GM12878 (cell line): Measurements from ENCODE around the gene IL15. TPM values are rescaled to one million over a fixed set of nuclear protein-coding genes. Genes with fewer than 3 reads are reported as not detected.

Source experiments
- ATAC-seq: fragments of 200-7000 bp; cut with Tn5 transposase; 3 replicates; pipeline ENCODE4 v1.9.1; 2020; ENCODE audit warnings: mild to moderate bottlenecking, moderate library complexity
- BruUV-seq: library from RNA; stranded (reverse); fragments of 400-500 nt; replicated peaks from 2 replicates; lab custom pipeline; 2021; lab: Mats Ljungman, UMichigan
- CTCF ChIA-PET: fragments of 300-600 bp; sonication (Branson Sonifier 250); formaldehyde crosslinking; extraction: SDS; loops from one replicate; lab custom pipeline; 2021; ENCODE audit warnings: inconsistent platforms; lab: Yijun Ruan, JAX
- POLR2A ChIA-PET: fragments of 350-600 bp; formaldehyde crosslinking; extraction: SDS; loops from one replicate; lab custom pipeline; 2021; ENCODE audit warnings: inconsistent platforms; lab: Charles Lee
- RAD21 ChIA-PET: fragments of 300-600 bp; sonication (Branson Sonifier 250); formaldehyde crosslinking; loops from one replicate; lab custom pipeline; 2023; ENCODE audit warnings: antibody characterized with exemption; ENCODE audit not compliant: unreplicated experiment; lab: Charles Lee
- SMC1A ChIA-PET: fragments of 300-600 bp; sonication (Branson Sonifier 250); formaldehyde crosslinking; loops from one replicate; lab custom pipeline; 2023; ENCODE audit not compliant: unreplicated experiment, uncharacterized antibody; lab: Charles Lee
- DNase-seq: peaks from one replicate; pipeline ENCODE4 v3.0.0-alpha.2; 2011; ENCODE audit warnings: low read depth, low spot score
- FAIRE-seq: peaks from 3 replicates; lab custom pipeline; 2011; peaks lifted over from hg19 to GRCh38; lab: Jason Lieb, UNC
- H2AFZ ChIP-seq: 2 replicates; pipeline ENCODE4 v1.6.0; 2011; ENCODE audit warnings: low read depth, low read length, control low read depth; ENCODE audit not compliant: control insufficient read depth
- H3K27ac ChIP-seq: 2 replicates; pipeline ENCODE4 v1.5.1; 2011; ENCODE audit warnings: control low read depth; ENCODE audit not compliant: control insufficient read depth, insufficient read depth
- H3K27me3 ChIP-seq, 2 experiments: replicated peaks in 1 of 2; 2 replicates each; pipeline versions ENCODE4 v1.6.0 to v1.6.1; 2011; ENCODE audit warnings: low read length in 1 of 2; ENCODE audit not compliant: control insufficient read depth in 2 of 2, insufficient read depth in 2 of 2
- H3K36me3 ChIP-seq, 2 experiments: 2 replicates each; pipeline ENCODE4 v1.5.1; 2011; ENCODE audit warnings: low read length in 1 of 2; ENCODE audit not compliant: control insufficient read depth in 2 of 2, insufficient read depth in 2 of 2
- H3K4me1 ChIP-seq: 2 replicates; pipeline ENCODE4 v1.6.1; 2011; ENCODE audit warnings: mild to moderate bottlenecking, low read length, moderate library complexity, mixed read lengths; ENCODE audit not compliant: control insufficient read depth, insufficient read depth
- H3K4me2 ChIP-seq: 2 replicates; pipeline ENCODE4 v1.6.0; 2011; ENCODE audit warnings: control low read depth; ENCODE audit not compliant: control insufficient read depth, insufficient read depth
- H3K4me3 ChIP-seq: fragments of 200-600 bp; sonication (generic); 2 replicates; pipeline ENCODE4 v1.5.1; 2016
- H3K79me2 ChIP-seq: 2 replicates; pipeline ENCODE4 v1.6.0; 2011; ENCODE audit warnings: low read length; ENCODE audit not compliant: control insufficient read depth, insufficient read depth
- H3K9ac ChIP-seq: 2 replicates; pipeline ENCODE4 v1.8.0; 2011; ENCODE audit warnings: low read length, control low read depth, mixed read lengths; ENCODE audit not compliant: control insufficient read depth, insufficient read depth
- H3K9me3 ChIP-seq: replicated peaks from 3 replicates; pipeline ENCODE4 v1.5.1; 2011; ENCODE audit warnings: mild to moderate bottlenecking, low read length; ENCODE audit not compliant: control insufficient read depth, insufficient read depth
- H4K20me1 ChIP-seq: 2 replicates; pipeline ENCODE4 v1.6.0; 2011; ENCODE audit not compliant: control insufficient read depth, insufficient read depth
- BRCA1 ChIP-seq: IDR thresholded peaks from 2 replicates; pipeline ENCODE4 v1.6.1; 2011; ENCODE audit warnings: low read depth, low read length, improper control_type of control experiment
- CBX3 ChIP-seq: fragments of 200-600 bp; sonication (generic); IDR thresholded peaks from 2 replicates; pipeline ENCODE4 v1.6.1; 2016; ENCODE audit warnings: low read depth, borderline replicate concordance
- EED ChIP-seq: sonication (generic); IDR thresholded peaks from 2 replicates; pipeline ENCODE4 v1.6.1; 2016; ENCODE audit warnings: antibody characterized with exemption, low read depth
- ELK1 ChIP-seq: IDR thresholded peaks from 2 replicates; pipeline ENCODE4 v1.6.1; 2012; ENCODE audit warnings: low read depth, low read length, improper control_type of control experiment
- EP300 ChIP-seq, 2 experiments: fragments of 150-350 bp in 1 of 2; IDR thresholded peaks; 2 replicates each; pipeline ENCODE4 v1.6.1; 2011 to 2012; ENCODE audit warnings: low read depth in 2 of 2, low read length in 2 of 2, borderline replicate concordance in 1 of 2, improper control_type of control experiment in 1 of 2, inconsistent platforms in 1 of 2; ENCODE audit not compliant: control insufficient read depth in 1 of 2
- ETV6 ChIP-seq, 2 experiments: fragments of 450-650 bp in 1 of 2; IDR thresholded peaks in 1 of 2; conservative IDR thresholded peaks in 1 of 2; 2 replicates each; pipeline ENCODE4 v1.6.1; 2014; ENCODE audit warnings: antibody characterized with exemption in 1 of 2, borderline replicate concordance in 1 of 2, low read depth in 1 of 2, mild to moderate bottlenecking in 1 of 2, moderate library complexity in 1 of 2
- FOXK2 ChIP-seq: fragments of 450-650 bp; IDR thresholded peaks from 2 replicates; pipeline ENCODE4 v1.6.1; 2017; ENCODE audit warnings: mild to moderate bottlenecking, moderate library complexity
- HDAC2 ChIP-seq: fragments of 200-600 bp; sonication (generic); IDR thresholded peaks from 2 replicates; pipeline ENCODE4 v1.6.1; 2017
- HDGF ChIP-seq: fragments of 450-650 bp; IDR thresholded peaks from 2 replicates; pipeline ENCODE4 v1.6.1; 2016; ENCODE audit warnings: antibody characterized with exemption
- MTA2 ChIP-seq: fragments of 450-650 bp; IDR thresholded peaks from 2 replicates; pipeline ENCODE4 v1.6.1; 2016; ENCODE audit warnings: low read depth, mild to moderate bottlenecking, moderate library complexity
- NFYA ChIP-seq: IDR thresholded peaks from 2 replicates; pipeline ENCODE4 v1.6.1; 2011; ENCODE audit warnings: low read depth, mild to moderate bottlenecking, low read length, improper control_type of control experiment, borderline replicate concordance
- NR2C1 ChIP-seq: fragments of 450-650 bp; IDR thresholded peaks from 2 replicates; pipeline ENCODE4 v1.6.1; 2017; ENCODE audit warnings: antibody characterized with exemption, mild to moderate bottlenecking, moderate library complexity
- NR2F1 ChIP-seq: fragments of 450-650 bp; conservative IDR thresholded peaks from 2 replicates; pipeline ENCODE4 v1.6.1; 2017; ENCODE audit warnings: mild to moderate bottlenecking
- RBBP5 ChIP-seq: fragments of 200-600 bp; sonication (generic); conservative IDR thresholded peaks from 2 replicates; pipeline ENCODE4 v1.6.1; 2016
- RELB ChIP-seq: fragments of 450-650 bp; IDR thresholded peaks from 2 replicates; pipeline ENCODE4 v1.6.1; 2017; ENCODE audit warnings: low read depth, mild to moderate bottlenecking, moderate library complexity
- SMC3 ChIP-seq: IDR thresholded peaks from 2 replicates; pipeline ENCODE4 v1.6.1; 2011; ENCODE audit warnings: low read length, improper control_type of control experiment, borderline replicate concordance
- SRF ChIP-seq, 2 experiments: IDR thresholded peaks; 2 replicates each; pipeline ENCODE4 v1.6.1; 2011; ENCODE audit warnings: low read depth in 2 of 2, low read length in 2 of 2, mild to moderate bottlenecking in 1 of 2, moderate library complexity in 1 of 2
- TCF12 ChIP-seq: IDR thresholded peaks from 2 replicates; pipeline ENCODE4 v1.6.1; 2011; ENCODE audit warnings: low read depth, mild to moderate bottlenecking, low read length
- ZNF622 ChIP-seq: fragments of 450-650 bp; IDR thresholded peaks from 2 replicates; pipeline ENCODE4 v1.6.1; 2017; ENCODE audit warnings: mild to moderate bottlenecking, inconsistent platforms
- WGBS: methylation state at CpG from one replicate; pipeline ENCODE4 v1.1.6; 2016; ENCODE audit warnings: low lambda C conversion rate; ENCODE audit not compliant: insufficient replicate concordance, insufficient coverage; ENCODE audit errors: missing lambda C conversion rate; 5-methylcytosine and 5-hydroxymethylcytosine counted together
- in situ Hi-C: fragments of 300-500 bp; cut with MboI; formaldehyde crosslinking; loops from 9 replicates; pipeline ENCODE4 v1.14.3; 2018; ENCODE audit warnings: mixed read lengths
- intact Hi-C: fragments of 100-400 bp; cut with micrococcal nuclease; formaldehyde crosslinking; loops from one replicate; pipeline ENCODE4 v1.14.2; 2022; ENCODE audit not compliant: unreplicated experiment
- polyA plus RNA-seq, 11 experiments: library from polyadenylated mRNA; depleted of rRNA in 4 of 11; unstranded in 6 of 11; stranded (reverse) in 5 of 11; fragments of >200 nt; fragmentation: Nextera tagmentation in 4 of 11; fragmentation: Illumina TruSeq in 1 of 11; extraction: Ambion mirVana in 4 of 11; extraction: Trizol in 1 of 11; gene quantifications; 1 replicate in 1 of 11; 2 replicates in 10 of 11; pipeline versions ENCODE4 v1.2.1 to v1.2.3, GENCODE V29; 2011 to 2016; ENCODE audit warnings: inconsistent platforms in 2 of 11, missing spikeins in 2 of 11, low read depth in 1 of 11
- total RNA-seq, 4 experiments: library from RNA; depleted of rRNA in 3 of 4; stranded (reverse); fragments of >200 nt in 3 of 4; fragmentation: Illumina TruSeq in 1 of 4; extraction: Trizol in 1 of 4; gene quantifications; 2 replicates each; pipeline versions ENCODE4 v1.2.1 to v1.2.3, GENCODE V29; 2013 to 2021

Gene IL15
- total and polyA plus RNA-seq, 10 of the 15 experiments (the other 5 are each of a cell fraction or from before 2014, with no cell fraction given), result 6.0 to 11.4 (median 8.2) TPM

GRCh38 chr4:141605425-141605856 lies 30.9 kb upstream of the IL15 start (continued):
- TF ChIP-seq EP300 (IDR thresholded peaks at IDR 0.05; ENCODE audit: borderline replicate concordance in 1 of 2, control insufficient read depth in 1 of 2, low read depth in 2 of 2, low read length in 2 of 2), result no peak
- TF ChIP-seq, all 136 proteins: peak for 0

GRCh38 chr4:141609243-141609642 lies 27.1 kb upstream of the IL15 start:
- 61% methylated on average over 4 of the region's 4 CpGs for WGBS
- CTCF ChIA-PET, result no interaction called here

GRCh38 chr4:141610365-141610764 lies 26.0 kb upstream of the IL15 start:
- no peak overlapping the region for H3K9ac ChIP-seq
- H3K4me1 ChIP-seq, result no peaks in the 10 kb centered on the region
- BruUV-seq, result no TSS peak
- FAIRE-seq (no peak), ATAC-seq (no peak), DNase-seq (no peak)
- H3K9me3 ChIP-seq, result no peaks in the 10 kb centered on the region; the same call in 1 of the 3 replicates
- no peaks in the 10 kb centered on the region for H3K79me2 ChIP-seq
- H3K27me3 ChIP-seq, result no peaks in the 10 kb centered on the region
- H3K27ac ChIP-seq, result no peak overlapping the region
- H3K36me3 ChIP-seq, result no peaks in the 10 kb centered on the region
- RAD21 ChIA-PET, result no interaction called here
- no peak overlapping the region for H3K4me2 ChIP-seq
- H4K20me1 ChIP-seq, result no peaks in the 10 kb centered on the region
- in situ Hi-C loops, result no loop called here
- CTCF ChIA-PET, result no interaction called here
- intact Hi-C loops, result no loop called here
- POLR2A ChIA-PET, result no interaction called here
- no peak overlapping the region for H3K4me3 ChIP-seq
- no peak overlapping the region for H2AFZ ChIP-seq
- SMC1A ChIA-PET, result interaction anchor here (1.0 kb wide), 1 partner anchor 14 kb away, joined by 3 read pairs; no protein-coding TSS in a partner anchor
- TF ChIP-seq RELB (no peak), NR2C1 (no peak), MTA2 (no peak), HDAC2 (no peak), NR2F1 (no peak), ELK1 (no peak), FOXK2 (no peak), ZNF622 (no peak), TCF12 (no peak), SMC3 (no peak), EP300 (IDR thresholded peaks at IDR 0.05; ENCODE audit: borderline replicate concordance in 1 of 2, control insufficient read depth in 1 of 2, low read depth in 2 of 2, low read length in 2 of 2) (no peak), BRCA1 (no peak)

More at GRCh38 chr4:141609243-141609642, 27.1 kb upstream of the IL15 start:
- Histone ChIP-seq H3K4me1 (no peaks in the 10 kb centered on the region), H3K36me3 (no peaks in the 10 kb centered on the region), H3K79me2 (no peaks in the 10 kb centered on the region), H3K9me3 (no peaks in the 10 kb centered on the region; the same call in 1 of the 3 replicates), H2AFZ (no peak overlapping the region), H4K20me1 (no peaks in the 10 kb centered on the region), H3K27ac (no peak overlapping the region)
- POLR2A ChIA-PET, result no interaction called here
- no peak for FAIRE-seq
- RAD21 ChIA-PET, result no interaction called here
- TF ChIP-seq EED (no peak), HDGF (no peak), SRF (IDR thresholded peaks at IDR 0.05; ENCODE audit: low read depth in 2 of 2, low read length in 2 of 2) (no peak), NFYA (no peak), RBBP5 (no peak), ETV6 (conservative IDR thresholded peaks at IDR 0.05 in 1 of 2, IDR thresholded peaks at IDR 0.05 in 1 of 2; ENCODE audit: borderline replicate concordance in 1 of 2, low read depth in 1 of 2) (no peak), CBX3 (no peak)
- TF ChIP-seq, all 136 proteins: peak for 0
- DNase-seq (no peak), ATAC-seq (no peak)
- in situ Hi-C loops, result no loop called here
- H3K4me2 ChIP-seq, result no peak overlapping the region
- H3K27me3 ChIP-seq, result no peaks in the 10 kb centered on the region
- no peak overlapping the region for H3K9ac ChIP-seq
- intact Hi-C loops, result no loop called here
- SMC1A ChIA-PET, result interaction anchor here (1.2 kb wide), 1 partner anchor 19 kb away, joined by 3 read pairs; no protein-coding TSS in a partner anchor
- BruUV-seq, result no TSS peak
- H3K4me3 ChIP-seq, result no peak overlapping the region
